Skeletal muscle tissue (tissue), 4 donors: ENCODE measurements around the gene ANKRD31. TPM values are rescaled to one million over a fixed set of nuclear protein-coding genes. Genes with fewer than 3 reads are reported as not detected.

Experiments
- H3K27ac ChIP-seq: one replicate; pipeline ENCODE4 v1.7.0; 2013; ENCODE audit warnings: mild to moderate bottlenecking, low read depth, low read length, inconsistent platforms
- H3K27me3 ChIP-seq, 3 donors: one replicate each; pipeline ENCODE4 v1.7.0; 2013; ENCODE audit warnings: low read length in 3 of 3; ENCODE audit not compliant: control insufficient read depth in 3 of 3, insufficient read depth in 3 of 3
- H3K36me3 ChIP-seq, 3 donors: one replicate each; pipeline ENCODE4 v1.7.0; 2013; ENCODE audit warnings: low read length in 3 of 3; ENCODE audit not compliant: control insufficient read depth in 3 of 3, insufficient read depth in 3 of 3
- H3K4me1 ChIP-seq, 3 donors: one replicate each; pipeline ENCODE4 v1.7.0; 2013; ENCODE audit warnings: low read length in 3 of 3, mild to moderate bottlenecking in 3 of 3; ENCODE audit not compliant: control insufficient read depth in 3 of 3, insufficient read depth in 3 of 3
- H3K4me3 ChIP-seq, 3 donors: one replicate each; pipeline ENCODE4 v1.7.0; 2013; ENCODE audit warnings: low read length in 3 of 3
- H3K9ac ChIP-seq, 3 donors: one replicate each; pipeline ENCODE4 v1.7.0; 2013; ENCODE audit warnings: low read length in 3 of 3, mild to moderate bottlenecking in 3 of 3, moderate library complexity in 2 of 3, low read depth in 1 of 3
- H3K9me3 ChIP-seq, 3 donors: one replicate each; pipeline ENCODE4 v1.7.0; 2013; ENCODE audit warnings: low read length in 3 of 3; ENCODE audit not compliant: control insufficient read depth in 3 of 3
- total RNA-seq: library from RNA; depleted of rRNA; stranded (reverse); fragments of >200 nt; gene quantifications from one replicate; pipeline ENCODE4 v1.2.3, GENCODE V29; 2014
- donor health status: Osteomylitis.

The ANKRD31 gene
- total RNA-seq, 1 donor from 2014 or later, result under 0.01 TPM

- peaks cover 13 to 29% (median 14%) of the 10 kb centered on the region in 3 donors for H3K4me1 ChIP-seq
- H3K4me3 ChIP-seq, result peak overlapping the region; percentile 77 to 90 (median 88)
- peak overlapping the region; percentile 83 to 87 (median 84) for H3K9ac ChIP-seq
- peak overlapping the region; percentile 81 for H3K27ac ChIP-seq
- no peaks in the 10 kb centered on the region for H3K9me3 ChIP-seq
- no peaks in the 10 kb centered on the region for H3K36me3 ChIP-seq
- no peaks in the 10 kb centered on the region for H3K27me3 ChIP-seq
Observed at GRCh38 chr5:75054134-75054930, 182.3 kb downstream of the ANKRD31 start.

- Histone ChIP-seq H3K27me3 (no peaks in the 10 kb centered on the region), H3K4me3 (peak overlapping the region; percentile 77 to 90 (median 88)), H3K27ac (peak overlapping the region; percentile 81), H3K9me3 (no peaks in the 10 kb centered on the region), H3K9ac (peak overlapping the region; percentile 83 to 87 (median 84)), H3K4me1 (peaks cover 13 to 29% (median 14%) of the 10 kb centered on the region in 3 donors), H3K36me3 (no peaks in the 10 kb centered on the region)
Observed at GRCh38 chr5:75053304-75054133, 183.2 kb downstream of the ANKRD31 start.

- Histone ChIP-seq H3K9ac (peak overlapping the region; percentile 62 to 87 (median 84)), H3K4me3 (peak overlapping the region in 2 of 3 donors; percentile 77 to 90), H3K27ac (peak overlapping the region; percentile 81)
Observed at GRCh38 chr5:75053054-75053303, 183.7 kb downstream of the ANKRD31 start.

GRCh38 chr5:75052192-75053053 lies 184.3 kb downstream of the ANKRD31 start, which contains the start of gene GCNT4:
GCNT4 (minus strand) TSS chr5:75052558; CDS start chr5:75030037, 22,521 bp downstream.
- Histone ChIP-seq H3K4me3 (peak within 1 kb of the TSS; percentile 77 to 90 (median 88)), H3K36me3 (no peaks in the 10 kb centered on the region), H3K4me1 (peaks cover 13 to 29% (median 14%) of the 10 kb centered on the region in 3 donors), H3K9ac (peak within 1 kb of the TSS; percentile 77 to 87 (median 84)), H3K9me3 (no peaks in the 10 kb centered on the region), H3K27ac (peak within 1 kb of the TSS; percentile 81), H3K27me3 (no peaks in the 10 kb centered on the region)

More at GRCh38 chr5:75053054-75053303, 183.7 kb downstream of the ANKRD31 start:
- Histone ChIP-seq H3K9me3 (no peaks in the 10 kb centered on the region), H3K27me3 (no peaks in the 10 kb centered on the region), H3K36me3 (no peaks in the 10 kb centered on the region), H3K4me1 (peaks cover 13 to 29% (median 14%) of the 10 kb centered on the region in 3 donors)

GRCh38 chr5:75051217-75051751 lies 185.4 kb downstream of the ANKRD31 start:
- Histone ChIP-seq H3K9me3 (no peaks in the 10 kb centered on the region), H3K4me3 (peak overlapping the region in 1 of 3 donors; percentile 77), H3K36me3 (no peaks in the 10 kb centered on the region), H3K4me1 (peaks cover 13 to 29% (median 14%) of the 10 kb centered on the region in 3 donors), H3K9ac (no peak overlapping the region), H3K27me3 (no peaks in the 10 kb centered on the region), H3K27ac (no peak overlapping the region)

- Histone ChIP-seq H3K27me3 (no peaks in the 10 kb centered on the region), H3K36me3 (peaks cover 0 to 4% (median 0%) of the 10 kb centered on the region in 3 donors), H3K4me1 (peaks cover 13 to 29% (median 14%) of the 10 kb centered on the region in 3 donors), H3K27ac (no peak overlapping the region), H3K4me3 (no peak overlapping the region), H3K9me3 (no peaks in the 10 kb centered on the region), H3K9ac (no peak overlapping the region)
Observed at GRCh38 chr5:75050415-75050814, 186.3 kb downstream of the ANKRD31 start.

- no peak overlapping the region for H3K27ac ChIP-seq
- H3K9ac ChIP-seq, result no peak overlapping the region
- peaks cover 13 to 27% (median 13%) of the 10 kb centered on the region in 3 donors for H3K4me1 ChIP-seq
- peaks cover 0 to 4% (median 0%) of the 10 kb centered on the region in 3 donors for H3K36me3 ChIP-seq
- no peaks in the 10 kb centered on the region for H3K9me3 ChIP-seq
- H3K4me3 ChIP-seq, result no peak overlapping the region
- H3K27me3 ChIP-seq, result no peaks in the 10 kb centered on the region
Observed at GRCh38 chr5:75049456-75050351, 187.0 kb downstream of the ANKRD31 start.

- H3K27me3 ChIP-seq, result no peaks in the 10 kb centered on the region
- H3K9ac ChIP-seq, result peak overlapping the region in 1 of 3 donors; percentile 21
- H3K4me1 ChIP-seq, result peaks cover 6 to 18% (median 7%) of the 10 kb centered on the region in 3 donors
- H3K9me3 ChIP-seq, result no peaks in the 10 kb centered on the region
- H3K27ac ChIP-seq, result no peak overlapping the region
- H3K36me3 ChIP-seq, result peaks cover 0 to 4% (median 0%) of the 10 kb centered on the region in 3 donors
- H3K4me3 ChIP-seq, result peak overlapping the region in 1 of 3 donors; percentile 48
Observed at GRCh38 chr5:75048457-75048953, 188.2 kb downstream of the ANKRD31 start.
